ENCODE results near the gene PSMA3.

The PSMA3 gene

GRCh38 chr14:58297762-58298476 is 53.3 kb downstream of the PSMA3 start (continued):
- TF ChIP-seq ZBTB49 (tag by site-specific recombination; IDR thresholded peaks at IDR 0.05; ENCODE audit: low read depth) (no peak), REST (tag by site-specific recombination; IDR thresholded peaks at IDR 0.05) (no peak), ZNF2 (tag by site-specific recombination; IDR thresholded peaks at IDR 0.05) (0 out of 2 replicates have a peak, but pooled peaks have one; percentile 31), ELK4 (IDR thresholded peaks at IDR 0.05; ENCODE audit: borderline replicate concordance, low read depth, low read length) (peak; percentile 89; the same call in 1 of the 2 replicates), ZNF777 (tag by site-specific recombination; IDR thresholded peaks at IDR 0.05; ENCODE audit: borderline replicate concordance) (no peak), REPIN1 (tag by site-specific recombination; IDR thresholded peaks at IDR 0.05; ENCODE audit: low read depth) (no peak), ZBTB44 (tag by site-specific recombination; IDR thresholded peaks at IDR 0.05) (0 out of 2 replicates have a peak, but pooled peaks have one; percentile 2), ZBTB10 (tag by site-specific recombination; IDR thresholded peaks at IDR 0.05) (0 out of 2 replicates have a peak, but pooled peaks have one; percentile 31), ZBTB48 (tag by site-specific recombination; IDR thresholded peaks at IDR 0.05) (no peak), HOXC10 (CRISPR knock-in tag; IDR thresholded peaks at IDR 0.05) (no peak), ZFP69B (tag by site-specific recombination; IDR thresholded peaks at IDR 0.05) (0 out of 2 replicates have a peak, but pooled peaks have one; percentile 19), ZNF335 (tag by site-specific recombination; conservative IDR thresholded peaks at IDR 0.05) (peak; percentile 76), SALL2 (tag by site-specific recombination; IDR thresholded peaks at IDR 0.05; ENCODE audit: borderline replicate concordance) (no peak), ZBTB6 (tag by site-specific recombination; IDR thresholded peaks at IDR 0.05) (peak; percentile 94), SP2 (tag by site-specific recombination; IDR thresholded peaks at IDR 0.05) (peak; percentile 92), SETDB1 (IDR thresholded peaks at IDR 0.05; ENCODE audit: insufficient read length, low read length) (peak; percentile 32), ZNF621 (tag by site-specific recombination; IDR thresholded peaks at IDR 0.05) (no peak), PRDM1 (tag by site-specific recombination; IDR thresholded peaks at IDR 0.05) (no peak), ZNF211 (tag by site-specific recombination; IDR thresholded peaks at IDR 0.05; ENCODE audit: low read depth) (no peak), ZNF701 (tag by site-specific recombination; IDR thresholded peaks at IDR 0.05) (no peak), SP7 (tag by site-specific recombination; IDR thresholded peaks at IDR 0.05) (peak; percentile 57; the same call in 1 of the 2 replicates), ZNF221 (tag by site-specific recombination; IDR thresholded peaks at IDR 0.05; ENCODE audit: borderline replicate concordance) (no peak), ZNF639 (tag by site-specific recombination; IDR thresholded peaks at IDR 0.05) (0 out of 2 replicates have a peak, but pooled peaks have one; percentile 53)

Measured in HEK293 (cell line).